GM20431 (cell line): ENCODE data around the gene RGS19.

Source experiments
- in situ Hi-C: fragments of 300-500 bp; cut with MseI, MboI; formaldehyde crosslinking; loops from one replicate; pipeline ENCODE4 v1.15.0; 2020; ENCODE audit warnings: low sequenced_read_pairs; ENCODE audit not compliant: unreplicated experiment

RGS19 gene

GRCh38 chr20:64051561-64052325, 27.6 kb downstream of the RGS19 start:
- in situ Hi-C loops, result no loop called here

- in situ Hi-C loops, result no loop called here
Measured at GRCh38 chr20:64051033-64051452, 28.3 kb downstream of the RGS19 start.

- in situ Hi-C loops, result no loop called here
Measured at GRCh38 chr20:64050261-64051032, 28.9 kb downstream of the RGS19 start.

GRCh38 chr20:64049878-64050260, 29.4 kb downstream of the RGS19 start:
- in situ Hi-C loops, result no loop called here

- in situ Hi-C loops, result no loop called here
Measured at GRCh38 chr20:64049060-64049877, 30.0 kb downstream of the RGS19 start, which contains the start of gene SOX18. SOX18 (minus strand) TSS chr20:64049639; CDS start chr20:64049516, 123 bp downstream.

- in situ Hi-C loops, result no loop called here
Measured at GRCh38 chr20:64048402-64049044, 30.8 kb downstream of the RGS19 start.

- in situ Hi-C loops, result no loop called here
Measured at GRCh38 chr20:64047968-64048401, 31.3 kb downstream of the RGS19 start.

- in situ Hi-C loops, result no loop called here
Measured at GRCh38 chr20:64047046-64047389, 32.3 kb downstream of the RGS19 start.

- in situ Hi-C loops, result no loop called here
Measured at GRCh38 chr20:64045346-64046011, 33.8 kb downstream of the RGS19 start.

GRCh38 chr20:64044484-64045247, 34.7 kb downstream of the RGS19 start:
- in situ Hi-C loops, result no loop called here

- in situ Hi-C loops, result no loop called here
Measured at GRCh38 chr20:64043768-64044167, 35.5 kb downstream of the RGS19 start.

- in situ Hi-C loops, result no loop called here
Measured at GRCh38 chr20:64042054-64042781, 37.1 kb downstream of the RGS19 start.

GRCh38 chr20:64041781-64042053, 37.6 kb downstream of the RGS19 start:
- in situ Hi-C loops, result no loop called here

GRCh38 chr20:64041040-64041780, 38.1 kb downstream of the RGS19 start:
- in situ Hi-C loops, result no loop called here

GRCh38 chr20:64040231-64041039, 38.9 kb downstream of the RGS19 start:
- in situ Hi-C loops, result no loop called here

GRCh38 chr20:64039293-64040160, 39.8 kb downstream of the RGS19 start:
- in situ Hi-C loops, result no loop called here
